Keratinocyte (primary cell): ENCODE measurements around the gene BBS1. TPM values are rescaled to one million over a fixed set of nuclear protein-coding genes. Genes with fewer than 3 reads are reported as not detected.

Experiments used
- DNase-seq: peaks from one replicate; pipeline ENCODE4 v3.0.0-alpha.2; 2011; ENCODE audit warnings: low read depth, missing footprints, low spot score
- FAIRE-seq: peaks from 2 replicates; lab custom pipeline; 2011; peaks lifted over from hg19 to GRCh38; lab: Jason Lieb, UNC
- H2AFZ ChIP-seq: 2 replicates; pipeline ENCODE4 v1.6.0; 2012; ENCODE audit warnings: low read length, control low read depth, inconsistent platforms; ENCODE audit not compliant: control insufficient read depth
- H3K27ac ChIP-seq: 2 replicates; pipeline ENCODE4 v1.5.1; 2011; ENCODE audit warnings: low read length; ENCODE audit not compliant: control insufficient read depth, insufficient read depth
- H3K27me3 ChIP-seq: 3 replicates; pipeline ENCODE4 v1.6.0; 2011; ENCODE audit warnings: low read length; ENCODE audit not compliant: control insufficient read depth, insufficient read depth; ENCODE audit errors: extremely low read depth
- H3K36me3 ChIP-seq, 2 experiments: 2 replicates in 1 of 2; 3 replicates in 1 of 2; pipeline ENCODE4 v1.5.1; 2011; ENCODE audit warnings: low read length in 2 of 2, mild to moderate bottlenecking in 1 of 2; ENCODE audit not compliant: control insufficient read depth in 2 of 2, insufficient read depth in 2 of 2; ENCODE audit errors: extremely low read depth in 1 of 2
- H3K4me1 ChIP-seq: 3 replicates; pipeline ENCODE4 v1.5.1; 2011; ENCODE audit warnings: low read length; ENCODE audit not compliant: control insufficient read depth, insufficient read depth; ENCODE audit errors: extremely low read depth
- H3K4me2 ChIP-seq: 3 replicates; pipeline ENCODE4 v1.6.0; 2011; ENCODE audit warnings: low read depth, low read length; ENCODE audit not compliant: control insufficient read depth, insufficient read depth; ENCODE audit errors: extremely low read depth
- H3K4me3 ChIP-seq, 3 experiments: fragments of 200-600 bp in 1 of 3; sonication (generic) in 1 of 3; 2 replicates in 2 of 3; 3 replicates in 1 of 3; pipeline ENCODE4 v1.5.1; 2011 to 2016; ENCODE audit warnings: low read length in 3 of 3, mild to moderate bottlenecking in 3 of 3, control low read depth in 2 of 3, inconsistent platforms in 1 of 3, low read depth in 1 of 3, mixed read lengths in 1 of 3, mixed run types in 1 of 3, moderate library complexity in 1 of 3; ENCODE audit not compliant: control insufficient read depth in 2 of 3, insufficient read depth in 2 of 3; ENCODE audit errors: extremely low read depth in 1 of 3
- H3K79me2 ChIP-seq: 2 replicates; pipeline ENCODE4 v1.6.0; 2012; ENCODE audit warnings: low read length; ENCODE audit not compliant: control insufficient read depth, insufficient read depth
- H3K9ac ChIP-seq: 3 replicates; pipeline ENCODE4 v1.6.0; 2011; ENCODE audit warnings: low read length; ENCODE audit not compliant: control insufficient read depth, insufficient read depth; ENCODE audit errors: extremely low read depth
- H3K9me1 ChIP-seq: 3 replicates; pipeline ENCODE4 v1.6.0; 2011; ENCODE audit warnings: low read length; ENCODE audit not compliant: control insufficient read depth, insufficient read depth; ENCODE audit errors: extremely low read depth
- H3K9me3 ChIP-seq: 2 replicates; pipeline ENCODE4 v1.5.1; 2012; ENCODE audit warnings: low read depth, low read length; ENCODE audit not compliant: control insufficient read depth
- H4K20me1 ChIP-seq: 3 replicates; pipeline ENCODE4 v1.6.0; 2011; ENCODE audit warnings: low read length; ENCODE audit not compliant: control insufficient read depth, insufficient read depth; ENCODE audit errors: extremely low read depth
- EZH2 ChIP-seq: IDR thresholded peaks from one replicate; pipeline ENCODE4 v1.6.1; 2012; ENCODE audit warnings: inconsistent platforms, mild to moderate bottlenecking, low read length, moderate library complexity
- dilution Hi-C: fragments of 300-500 bp; cut with MboI; formaldehyde crosslinking; loops from one replicate; pipeline ENCODE4 v1.7.0; 2020; ENCODE audit warnings: low sequenced_read_pairs; ENCODE audit not compliant: extremely low pct_ligation_motif_present
- polyA plus RNA-seq, 5 experiments: library from polyadenylated mRNA; depleted of rRNA in 3 of 5; stranded (reverse) in 3 of 5; stranded (forward) in 1 of 5; unstranded in 1 of 5; fragments of >200 nt; gene quantifications; 1 replicate in 1 of 5; 2 replicates in 3 of 5; 3 replicates in 1 of 5; pipeline versions ENCODE4 v1.2.1 to v1.2.3, GENCODE V29; 2011 to 2012; ENCODE audit warnings: missing spikeins in 2 of 5, low read depth in 1 of 5, low replicate concordance in 1 of 5
- TF ChIP-seq, protein P1 (sequence below), 3 experiments: IDR thresholded peaks in 1 of 3; conservative IDR thresholded peaks in 1 of 3; optimal IDR thresholded peaks in 1 of 3; 2 replicates in 2 of 3; 3 replicates in 1 of 3; pipeline versions ENCODE3 to v1.5.1; 2011; ENCODE audit warnings: low read length in 3 of 3, mild to moderate bottlenecking in 3 of 3, moderate library complexity in 2 of 3, control low read depth in 1 of 3, inconsistent platforms in 1 of 3; ENCODE audit not compliant: insufficient read depth in 2 of 3; ENCODE audit errors: extremely low read depth in 1 of 3

BBS1 gene
- polyA plus RNA-seq, 1 donor (not counting 4 experiments of a cell fraction or from before 2014, with no cell fraction given), result 11.7 TPM

GRCh38 chr11:66529655-66530054 is 19.2 kb downstream of the BBS1 start:
- TF ChIP-seq, protein P1, sequence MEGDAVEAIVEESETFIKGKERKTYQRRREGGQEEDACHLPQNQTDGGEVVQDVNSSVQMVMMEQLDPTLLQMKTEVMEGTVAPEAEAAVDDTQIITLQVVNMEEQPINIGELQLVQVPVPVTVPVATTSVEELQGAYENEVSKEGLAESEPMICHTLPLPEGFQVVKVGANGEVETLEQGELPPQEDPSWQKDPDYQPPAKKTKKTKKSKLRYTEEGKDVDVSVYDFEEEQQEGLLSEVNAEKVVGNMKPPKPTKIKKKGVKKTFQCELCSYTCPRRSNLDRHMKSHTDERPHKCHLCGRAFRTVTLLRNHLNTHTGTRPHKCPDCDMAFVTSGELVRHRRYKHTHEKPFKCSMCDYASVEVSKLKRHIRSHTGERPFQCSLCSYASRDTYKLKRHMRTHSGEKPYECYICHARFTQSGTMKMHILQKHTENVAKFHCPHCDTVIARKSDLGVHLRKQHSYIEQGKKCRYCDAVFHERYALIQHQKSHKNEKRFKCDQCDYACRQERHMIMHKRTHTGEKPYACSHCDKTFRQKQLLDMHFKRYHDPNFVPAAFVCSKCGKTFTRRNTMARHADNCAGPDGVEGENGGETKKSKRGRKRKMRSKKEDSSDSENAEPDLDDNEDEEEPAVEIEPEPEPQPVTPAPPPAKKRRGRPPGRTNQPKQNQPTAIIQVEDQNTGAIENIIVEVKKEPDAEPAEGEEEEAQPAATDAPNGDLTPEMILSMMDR (optimal IDR thresholded peaks at IDR 0.05 in 1 of 3, IDR thresholded peaks at IDR 0.05 in 1 of 3, conservative IDR thresholded peaks at IDR 0.05 in 1 of 3; ENCODE audit: extremely low read depth in 1 of 3, insufficient read depth in 2 of 3, low read length in 3 of 3), result no peak
- no peak for TF ChIP-seq EZH2
- H3K4me1 ChIP-seq, result no peaks in the 10 kb centered on the region
- peaks cover 0 to 4% of the 10 kb centered on the region in 2 experiments for H3K36me3 ChIP-seq
- no peak overlapping the region for H3K4me3 ChIP-seq
- DNase-seq (no peak), FAIRE-seq (no peak)
- H3K79me2 ChIP-seq, result no peaks in the 10 kb centered on the region
- H4K20me1 ChIP-seq, result no peaks in the 10 kb centered on the region
- no peaks in the 10 kb centered on the region for H3K9me3 ChIP-seq
- no peak overlapping the region for H3K4me2 ChIP-seq
- no peak overlapping the region for H2AFZ ChIP-seq
- dilution Hi-C loops, result no loop called here
- H3K27ac ChIP-seq, result no peak overlapping the region
- no peak overlapping the region for H3K9ac ChIP-seq
- no peaks in the 10 kb centered on the region for H3K9me1 ChIP-seq
- no peaks in the 10 kb centered on the region for H3K27me3 ChIP-seq

DNA sequence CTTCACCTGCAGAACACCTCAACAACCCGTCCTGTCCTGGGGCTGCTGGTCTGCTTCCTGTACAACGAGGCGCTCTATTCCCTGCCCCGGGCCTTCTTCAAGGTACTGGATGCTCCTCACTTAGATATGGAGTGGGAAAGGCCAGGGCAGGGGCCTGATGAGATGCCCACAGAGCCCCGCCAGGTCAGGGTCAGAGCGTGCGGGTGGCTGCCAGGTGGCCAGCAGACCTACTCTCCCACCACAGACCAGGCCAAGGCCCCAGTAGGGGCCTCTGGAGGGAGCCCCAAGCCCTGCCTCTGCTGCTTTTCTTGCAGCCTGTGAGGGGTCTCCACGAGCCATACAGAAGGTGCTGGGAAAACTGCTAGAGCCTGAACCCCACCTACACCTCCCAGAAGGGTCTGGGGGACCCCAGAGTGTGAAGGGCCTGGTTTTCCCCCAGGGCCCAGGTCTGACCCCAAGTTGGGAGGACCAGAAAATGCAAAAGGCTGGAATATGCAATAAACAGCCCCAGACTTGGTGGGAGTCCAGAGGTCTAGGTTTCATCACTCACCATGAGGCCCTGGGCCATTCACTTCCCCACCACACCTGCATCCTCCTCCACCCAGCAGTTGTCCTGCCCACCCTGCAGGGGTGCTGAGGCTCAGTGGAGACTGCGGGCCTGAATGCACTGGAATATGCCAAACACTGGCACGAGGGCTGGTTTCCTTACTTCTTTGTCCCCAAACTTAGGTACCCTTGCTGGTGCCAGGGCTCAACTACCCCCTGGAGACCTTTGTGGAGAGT is 20.7 kb downstream of the BBS1 start:
- no peak for FAIRE-seq
- Histone ChIP-seq H3K27me3 (no peaks in the 10 kb centered on the region), H3K9me3 (no peaks in the 10 kb centered on the region), H3K9ac (no peak overlapping the region), H3K4me2 (no peak overlapping the region), H4K20me1 (no peaks in the 10 kb centered on the region), H2AFZ (no peak overlapping the region), H3K9me1 (no peaks in the 10 kb centered on the region), H3K36me3 (peaks cover 0 to 3% of the 10 kb centered on the region in 2 experiments), H3K27ac (no peak overlapping the region), H3K4me1 (no peaks in the 10 kb centered on the region), H3K4me3 (no peak overlapping the region), H3K79me2 (no peaks in the 10 kb centered on the region)
- dilution Hi-C loops, result no loop called here
- DNase-seq, result no peak
- TF ChIP-seq, protein P1 (optimal IDR thresholded peaks at IDR 0.05 in 1 of 3, IDR thresholded peaks at IDR 0.05 in 1 of 3, conservative IDR thresholded peaks at IDR 0.05 in 1 of 3; ENCODE audit: extremely low read depth in 1 of 3, insufficient read depth in 2 of 3, low read length in 3 of 3), result no peak
- TF ChIP-seq EZH2, result no peak
